KOPT-K1 (cell line): Measurements from ENCODE around the gene PODN.

Experiments
- H3K27ac ChIP-seq: fragments of 200-600 bp; sonication (generic); 2 replicates; pipeline ENCODE4 v1.5.1; 2016; ENCODE audit warnings: antibody characterized with exemption, mild to moderate bottlenecking, low read depth, low read length; ENCODE audit not compliant: poor library complexity, severe bottlenecking
- H3K36me3 ChIP-seq: fragments of 200-600 bp; sonication (generic); 2 replicates; pipeline ENCODE4 v1.5.1; 2017; ENCODE audit warnings: antibody characterized with exemption, mild to moderate bottlenecking, low read length, moderate library complexity; ENCODE audit not compliant: insufficient read depth
- H3K9me3 ChIP-seq: fragments of 200-600 bp; sonication (generic); 2 replicates; pipeline ENCODE4 v1.5.1; 2017; ENCODE audit warnings: antibody characterized with exemption, low read length, mild to moderate bottlenecking; ENCODE audit not compliant: insufficient read depth, poor library complexity, severe bottlenecking

PODN gene

DNA sequence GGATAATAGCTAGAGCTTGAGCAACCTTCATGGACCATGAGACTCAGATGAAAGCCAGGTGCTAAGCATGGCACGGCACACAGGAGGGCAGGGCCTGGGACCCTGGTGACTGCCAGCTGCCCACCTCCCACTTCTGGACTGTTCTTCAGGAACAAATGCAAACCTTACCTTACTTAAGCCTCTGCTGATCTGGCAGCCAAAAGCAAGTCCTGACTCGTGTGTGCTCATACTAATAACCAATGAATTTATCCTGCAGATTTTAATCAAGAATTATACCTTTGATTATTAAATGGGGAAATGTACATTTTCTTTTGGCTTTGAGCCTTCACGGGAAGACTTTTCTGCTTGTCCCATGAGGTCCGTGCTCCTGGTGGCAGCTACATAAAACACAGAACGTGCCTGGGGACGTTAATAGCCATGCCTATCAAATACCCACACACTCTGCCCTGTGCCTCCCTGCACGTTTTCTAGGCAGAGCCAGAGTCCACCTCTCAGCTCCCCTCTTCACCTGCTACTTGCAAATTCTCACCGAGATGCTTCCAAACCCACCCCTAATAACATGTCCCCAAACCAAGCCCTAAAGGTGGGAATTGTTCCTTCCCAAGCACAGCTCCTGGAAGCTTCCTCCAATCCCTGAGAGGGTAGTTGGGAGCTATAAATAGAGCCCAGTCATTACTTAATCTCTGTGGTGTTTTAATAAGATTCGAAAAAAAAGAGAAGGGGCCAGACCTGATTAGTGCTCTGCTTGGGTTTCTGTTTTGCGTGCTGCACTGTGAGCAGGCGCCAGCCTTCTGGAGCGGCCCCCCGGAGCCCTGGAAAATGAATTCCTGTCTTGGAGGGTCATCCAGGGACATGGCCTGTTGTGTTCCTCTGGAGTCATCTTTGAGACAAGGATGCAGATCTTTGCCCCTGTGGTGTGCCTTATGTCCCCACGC lies 46.9 kb downstream of the PODN start:
- H3K36me3 ChIP-seq = no peaks in the 10 kb centered on the region
- H3K27ac ChIP-seq = peak overlapping the region; percentile 59

DNA sequence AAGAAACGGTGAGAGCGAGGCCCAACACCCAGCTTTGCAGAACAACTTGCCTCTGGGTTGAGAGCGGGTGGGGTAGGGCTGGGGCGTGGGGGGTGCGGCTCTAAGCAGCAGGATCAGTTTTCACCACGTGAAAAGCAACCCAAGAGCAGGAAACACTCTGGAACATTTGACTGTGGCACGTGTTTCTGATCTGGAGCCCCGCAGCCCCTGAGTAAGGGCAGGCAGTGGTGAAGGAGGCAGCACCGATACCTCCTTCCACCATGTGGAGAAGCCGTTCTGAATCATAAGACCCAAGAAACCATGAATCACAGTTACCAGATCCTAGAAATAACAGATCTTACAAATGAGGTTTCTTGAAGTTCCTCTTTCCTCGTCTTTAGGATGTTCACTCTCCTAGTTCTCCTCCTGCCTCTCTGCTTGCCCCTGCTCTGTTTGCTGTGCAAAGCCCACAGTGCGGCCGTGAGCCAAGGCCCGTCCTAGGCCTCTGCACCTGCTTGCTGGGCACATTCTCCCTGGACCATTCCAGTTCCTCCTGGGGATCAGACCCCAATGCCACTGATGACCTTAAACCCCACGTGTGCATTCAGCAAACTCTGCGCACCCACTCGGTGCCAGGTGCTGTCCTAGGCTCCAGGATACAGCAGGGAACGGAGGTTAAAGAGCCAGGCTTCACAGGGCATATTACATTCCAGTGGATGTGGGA lies 48.5 kb downstream of the PODN start:
- H3K36me3 ChIP-seq = no peaks in the 10 kb centered on the region
- no peak overlapping the region for H3K27ac ChIP-seq
- H3K9me3 ChIP-seq = no peaks in the 10 kb centered on the region

More for the DNA sequence above, 46.9 kb downstream of the PODN start:
- no peaks in the 10 kb centered on the region for H3K9me3 ChIP-seq

DNA sequence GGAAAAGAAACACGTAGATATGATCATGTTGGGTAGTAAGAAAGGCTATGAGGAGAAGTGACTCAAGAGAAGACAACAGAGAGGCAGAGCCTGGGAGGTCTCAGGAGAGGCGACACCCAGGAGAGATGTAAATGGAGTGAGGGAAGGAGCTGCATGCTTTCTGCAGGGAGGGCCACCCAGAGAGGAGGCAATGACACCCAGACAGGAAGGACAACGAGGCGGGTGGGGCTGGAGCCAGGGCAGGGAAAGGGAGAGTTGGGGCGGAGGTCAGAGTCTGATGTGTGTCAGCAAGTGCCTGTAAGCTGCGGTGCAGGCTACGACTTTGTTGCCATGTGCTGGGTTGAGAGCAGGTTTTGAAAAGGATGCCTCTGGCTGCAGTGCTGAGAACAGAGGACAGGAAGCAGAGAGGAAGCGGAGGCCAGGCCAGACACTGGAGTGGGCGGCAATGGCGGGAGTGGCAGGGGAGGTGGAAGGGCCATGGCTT lies 49.1 kb downstream of the PODN start:
- Histone ChIP-seq H3K27ac (no peak overlapping the region), H3K36me3 (no peaks in the 10 kb centered on the region)

DNA sequence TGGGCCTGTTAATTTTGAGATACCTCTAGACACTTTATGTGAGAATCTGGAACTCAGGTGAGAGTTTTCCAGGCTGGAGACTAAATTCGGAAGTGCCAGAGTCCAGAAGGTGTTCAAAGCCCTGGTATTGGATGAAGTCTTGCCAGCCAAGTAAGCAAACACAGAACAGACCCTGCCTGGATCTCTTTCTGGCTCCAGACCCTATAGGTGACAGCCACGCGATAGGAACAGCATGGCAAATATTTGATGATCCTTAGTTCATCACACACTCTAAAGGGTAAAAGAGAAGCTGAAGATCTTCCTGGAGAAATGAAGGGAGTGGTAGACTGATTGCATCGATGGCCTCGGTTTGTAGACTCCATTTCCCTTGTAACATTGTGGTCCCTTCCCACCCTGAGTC lies 49.7 kb downstream of the PODN start:
- H3K9me3 ChIP-seq = no peaks in the 10 kb centered on the region
- H3K27ac ChIP-seq = no peak overlapping the region
- H3K36me3 ChIP-seq = no peaks in the 10 kb centered on the region

More for the DNA sequence above, 49.1 kb downstream of the PODN start:
- no peaks in the 10 kb centered on the region for H3K9me3 ChIP-seq

DNA sequence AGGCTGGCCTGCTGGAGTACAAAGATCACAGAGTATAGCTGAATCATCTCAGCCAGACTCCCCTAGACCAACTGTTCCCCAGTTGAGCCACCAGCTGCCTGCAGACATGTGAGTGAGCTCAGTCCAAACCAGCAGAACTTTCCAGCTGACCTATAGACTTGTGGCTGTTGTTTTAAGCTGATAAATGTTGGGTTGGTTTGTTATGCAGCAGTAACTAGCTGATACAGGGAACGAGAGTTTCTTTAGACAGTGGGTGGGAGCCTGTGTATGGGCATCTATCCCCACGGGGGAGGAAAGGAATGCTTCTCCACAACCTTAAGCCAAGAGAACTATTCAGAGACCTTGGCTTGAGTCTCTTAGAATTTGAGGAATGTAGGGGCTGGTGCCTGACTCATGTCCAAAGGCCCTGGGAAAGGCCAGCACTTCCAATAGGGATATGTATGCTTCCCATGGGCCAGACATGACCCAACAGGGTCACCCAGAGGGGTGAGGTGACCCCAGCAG lies 50.3 kb downstream of the PODN start:
- Histone ChIP-seq H3K36me3 (no peaks in the 10 kb centered on the region), H3K9me3 (no peaks in the 10 kb centered on the region), H3K27ac (no peak overlapping the region)

DNA sequence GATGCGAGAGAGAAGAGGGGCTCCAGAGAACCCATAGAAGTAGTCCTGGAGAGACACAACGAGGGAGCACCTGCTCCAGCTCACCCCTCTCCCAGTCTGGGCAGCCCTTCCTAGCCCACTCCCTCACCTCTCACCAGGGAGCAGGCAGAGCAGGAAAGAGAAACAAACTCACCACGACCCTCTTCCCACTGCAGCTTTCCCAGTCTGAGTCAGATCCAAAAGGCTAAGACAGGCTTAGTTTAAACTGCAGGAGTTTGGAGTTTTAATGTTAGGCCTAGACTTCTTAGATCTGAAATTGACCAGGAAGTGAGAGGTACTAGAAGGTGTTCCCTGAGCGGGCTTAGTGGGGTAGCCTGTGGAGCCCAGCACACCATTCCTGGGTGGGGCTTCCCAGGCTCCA lies 50.8 kb downstream of the PODN start:
- H3K27ac ChIP-seq = no peak overlapping the region
- H3K36me3 ChIP-seq = no peaks in the 10 kb centered on the region
- H3K9me3 ChIP-seq = no peaks in the 10 kb centered on the region

DNA sequence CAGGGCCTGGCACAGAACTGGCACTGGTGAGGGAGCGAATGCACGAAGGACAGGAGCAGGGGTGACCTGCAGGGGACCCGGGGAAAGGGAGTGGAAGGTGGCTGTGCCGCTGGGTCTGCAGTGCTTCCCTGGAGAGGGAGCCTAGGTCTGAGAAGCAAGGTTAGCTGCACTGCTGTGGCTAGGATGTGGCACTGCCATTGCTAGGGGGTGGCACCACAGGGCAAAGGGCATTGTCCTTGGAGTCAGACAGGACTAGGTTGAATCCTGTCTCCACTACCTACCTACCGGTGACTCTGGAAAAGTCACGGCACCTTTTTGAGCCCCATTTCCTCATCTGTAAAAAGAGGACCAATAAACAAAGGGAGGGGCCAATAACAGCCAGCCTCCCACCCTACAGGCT lies 52.1 kb downstream of the PODN start:
- Histone ChIP-seq H3K9me3 (no peaks in the 10 kb centered on the region), H3K27ac (no peak overlapping the region), H3K36me3 (no peaks in the 10 kb centered on the region)

DNA sequence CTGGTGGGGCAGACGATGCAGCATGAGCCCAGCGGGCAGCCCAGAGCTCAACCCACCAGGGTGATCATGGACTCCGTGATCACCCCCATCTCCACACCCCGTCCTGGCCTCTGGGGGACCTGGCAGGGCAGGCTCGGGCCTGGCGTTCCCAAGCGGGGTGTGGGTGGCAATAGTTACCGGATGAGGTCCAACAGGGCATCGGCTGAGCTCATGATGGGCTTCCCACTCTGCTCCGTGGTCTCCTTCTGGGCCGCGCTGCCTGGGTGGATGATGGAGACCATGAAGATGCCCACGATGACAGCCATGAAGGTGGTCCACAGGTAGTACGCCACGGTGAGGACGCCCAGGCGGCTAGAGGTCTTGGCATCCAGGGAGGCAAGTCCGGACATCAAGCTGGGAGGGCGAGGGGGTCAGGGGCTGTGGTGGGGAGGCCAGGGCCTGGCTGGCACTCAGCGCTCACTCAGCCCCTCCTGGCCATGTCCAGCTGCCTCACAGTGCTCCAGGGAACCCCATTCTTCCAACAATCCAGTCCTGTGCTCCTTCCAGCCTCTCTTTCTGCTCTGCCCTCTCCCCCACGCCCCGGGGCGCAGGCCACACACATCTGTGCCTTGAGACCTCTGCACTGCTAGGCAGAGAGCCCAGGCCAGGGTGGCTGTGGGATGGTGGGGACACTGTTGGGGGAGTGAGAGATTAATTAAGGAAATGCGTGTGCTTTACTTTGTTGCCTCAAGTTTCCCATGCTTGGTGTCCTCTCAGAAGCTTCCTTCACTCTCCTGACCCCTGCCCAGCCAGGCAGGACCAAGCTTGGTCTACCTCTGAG lies 52.8 kb downstream of the PODN start:
- Histone ChIP-seq H3K9me3 (no peaks in the 10 kb centered on the region), H3K27ac (no peak overlapping the region)

DNA sequence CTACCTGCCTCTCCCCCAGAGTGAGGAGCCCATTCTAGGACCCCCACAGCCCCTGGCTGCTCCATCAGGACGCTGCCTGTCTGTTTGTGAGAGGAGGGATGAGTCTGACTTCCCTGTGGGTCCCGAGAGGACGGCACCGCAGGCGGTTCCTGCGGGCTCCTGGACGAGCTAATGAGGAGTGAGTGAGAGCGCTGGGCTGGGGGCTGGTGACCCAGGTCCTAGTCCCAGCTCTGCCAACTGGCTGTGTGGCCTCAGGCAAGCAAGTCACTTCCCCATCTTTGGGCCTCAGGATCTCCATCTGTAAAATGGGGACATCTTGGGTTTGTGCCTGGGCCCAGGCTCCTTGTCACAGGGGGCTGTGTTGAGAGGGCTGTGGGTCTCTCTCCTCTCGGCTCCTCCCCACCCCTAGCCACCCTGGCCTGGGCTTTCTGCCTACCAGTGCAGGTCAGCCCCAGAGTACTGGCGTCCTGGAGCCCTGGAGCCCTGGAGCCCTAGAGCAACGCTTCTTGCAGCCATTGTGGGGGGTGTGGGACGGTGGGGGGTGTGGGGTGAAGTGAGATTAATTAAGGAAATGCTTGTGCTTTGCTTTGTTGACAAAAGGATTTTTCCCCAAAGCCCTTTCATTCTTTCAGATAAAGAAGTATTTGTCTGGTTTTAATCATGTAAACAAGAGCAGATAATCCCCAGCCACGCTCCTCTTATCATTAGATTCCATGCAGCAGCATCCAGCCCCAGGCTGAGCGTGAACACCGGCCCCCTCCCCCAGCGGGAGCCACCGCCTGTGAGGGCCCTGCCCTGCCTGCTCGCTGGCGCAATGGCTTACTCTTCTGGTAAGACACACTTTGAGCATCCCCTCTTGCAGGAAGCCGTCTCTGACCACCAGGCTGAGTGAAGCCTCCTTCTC lies 53.6 kb downstream of the PODN start:
- Histone ChIP-seq H3K36me3 (no peaks in the 10 kb centered on the region), H3K9me3 (no peaks in the 10 kb centered on the region), H3K27ac (no peak overlapping the region)

More for the DNA sequence above, 52.8 kb downstream of the PODN start:
- no peaks in the 10 kb centered on the region for H3K36me3 ChIP-seq

DNA sequence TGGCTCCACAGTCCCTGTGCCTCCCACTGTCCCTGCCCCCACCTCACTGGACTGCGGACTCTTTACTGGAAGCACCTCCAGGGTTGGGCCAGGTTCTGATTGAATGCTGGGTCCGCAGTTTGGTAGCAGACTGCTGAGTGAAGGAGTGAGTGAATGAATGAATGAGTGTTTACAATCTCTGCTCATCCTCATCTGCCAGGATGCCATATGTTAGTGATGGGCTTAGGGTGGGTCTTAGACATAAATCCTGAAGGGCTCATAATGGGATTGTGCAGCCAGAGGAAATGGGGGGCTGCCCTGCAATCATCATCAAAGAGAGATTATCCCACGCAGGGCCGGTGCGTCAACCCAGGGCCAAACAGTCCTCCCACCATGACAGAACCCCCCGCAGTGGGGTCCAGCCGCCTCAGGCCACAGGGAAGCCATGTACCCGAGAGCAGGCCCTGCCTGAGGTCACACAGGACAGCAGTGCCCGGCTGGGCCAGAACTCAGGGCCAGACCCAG lies 54.3 kb downstream of the PODN start:
- no peak overlapping the region for H3K27ac ChIP-seq

DNA sequence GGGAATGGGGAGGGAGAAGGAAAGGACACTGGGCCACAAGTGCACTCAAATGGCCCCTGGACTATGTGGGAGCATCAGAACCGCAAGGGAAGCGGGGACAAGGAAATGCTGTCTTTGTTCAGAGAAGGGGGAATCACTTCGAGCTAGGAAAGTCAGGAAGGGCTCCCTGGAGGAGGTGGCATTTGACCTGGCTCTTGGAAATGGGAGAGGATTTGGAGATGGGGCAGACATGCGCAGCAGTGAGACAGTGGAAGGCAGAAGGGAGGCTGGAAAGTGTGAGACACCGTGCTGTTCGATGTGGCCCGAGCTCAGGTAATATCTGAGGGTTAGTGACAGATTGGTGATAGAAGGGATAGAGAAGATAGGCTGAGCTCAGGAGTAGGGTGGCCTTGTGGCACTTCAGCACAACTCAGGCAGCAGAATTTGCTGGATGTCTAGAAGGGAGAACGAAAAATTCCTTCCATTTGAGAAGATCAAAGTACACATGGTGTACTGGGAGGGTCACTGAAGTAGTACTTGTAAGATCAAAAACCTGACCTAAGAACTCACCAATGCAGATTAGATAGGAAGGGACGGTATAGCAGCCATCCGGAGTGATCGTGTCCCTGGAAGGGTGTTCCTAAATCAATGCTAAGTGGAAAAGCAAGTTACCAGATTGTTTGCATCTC lies 55.1 kb downstream of the PODN start:
- Histone ChIP-seq H3K9me3 (no peaks in the 10 kb centered on the region), H3K27ac (no peak overlapping the region), H3K36me3 (no peaks in the 10 kb centered on the region)

More for the DNA sequence above, 54.3 kb downstream of the PODN start:
- Histone ChIP-seq H3K9me3 (no peaks in the 10 kb centered on the region), H3K36me3 (no peaks in the 10 kb centered on the region)

DNA sequence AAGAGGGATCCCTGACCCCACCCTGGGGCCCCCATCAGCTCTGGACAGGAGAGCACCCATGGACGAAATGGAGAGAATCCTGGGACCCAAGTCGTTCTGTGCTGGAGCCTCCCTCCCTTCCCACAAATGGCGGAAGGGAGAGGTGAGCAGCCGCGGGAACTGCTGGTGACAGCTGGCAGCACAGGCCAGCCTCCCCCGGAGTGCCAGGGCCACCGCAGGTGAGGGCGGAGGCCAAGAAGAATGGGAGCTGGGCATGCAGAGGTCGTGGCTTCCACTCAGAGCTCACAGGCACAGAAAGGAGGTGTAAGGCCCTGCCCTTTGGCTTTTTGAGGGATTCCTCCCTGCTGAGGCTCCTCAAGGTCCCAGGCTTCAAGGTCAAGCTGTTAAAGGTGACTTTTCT lies 55.8 kb downstream of the PODN start:
- H3K9me3 ChIP-seq = no peaks in the 10 kb centered on the region
- H3K36me3 ChIP-seq = no peaks in the 10 kb centered on the region
- no peak overlapping the region for H3K27ac ChIP-seq

DNA sequence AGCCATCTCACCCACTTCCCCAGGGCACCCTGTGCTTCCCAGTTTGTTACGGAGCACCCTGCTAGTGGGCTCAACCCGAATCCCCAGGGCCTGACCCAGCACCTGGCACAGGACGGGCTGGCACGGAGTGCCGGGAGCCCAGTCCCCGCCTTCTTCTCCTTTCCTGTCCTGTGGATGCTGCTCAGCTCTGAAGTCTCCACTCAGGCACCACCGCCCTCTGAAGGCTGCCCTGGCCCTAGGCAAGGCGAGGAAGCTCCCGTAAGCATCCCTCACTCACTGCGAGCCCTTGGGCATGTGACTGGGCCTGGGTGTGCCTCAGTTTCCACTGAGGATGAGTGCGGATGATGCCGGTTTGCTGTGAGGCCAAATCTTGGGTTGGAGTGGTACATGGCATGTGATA lies 58.6 kb downstream of the PODN start:
- Histone ChIP-seq H3K36me3 (no peaks in the 10 kb centered on the region), H3K27ac (no peak overlapping the region), H3K9me3 (no peaks in the 10 kb centered on the region)
